ENCODE results near the gene NHERF1.

The NHERF1 gene

GRCh38 chr17:74750327-74751069 lies 2.1 kb downstream of the NHERF1 start:
- no peak for DNase-seq

- no peak for DNase-seq
Measured at GRCh38 chr17:74752415-74752814, 4.0 kb downstream of the NHERF1 start.

GRCh38 chr17:74752822-74753401 lies 4.5 kb downstream of the NHERF1 start:
- DNase-seq: no peak

- no peak for DNase-seq
Measured at GRCh38 chr17:74754832-74755231, 6.4 kb downstream of the NHERF1 start.

GRCh38 chr17:74755533-74755932 lies 7.1 kb downstream of the NHERF1 start:
- DNase-seq: no peak

GRCh38 chr17:74756891-74757290 lies 8.5 kb downstream of the NHERF1 start:
- DNase-seq: no peak

GRCh38 chr17:74757502-74757901 lies 9.1 kb downstream of the NHERF1 start:
- DNase-seq: peak in 1 of 2 experiments; percentile 44

GRCh38 chr17:74757931-74758847 lies 9.8 kb downstream of the NHERF1 start:
- DNase-seq: peak; percentile 28 to 74

GRCh38 chr17:74758848-74759168 lies 10.4 kb downstream of the NHERF1 start:
- no peak for DNase-seq

- DNase-seq: no peak
Measured at GRCh38 chr17:74759243-74759801, 10.9 kb downstream of the NHERF1 start.

GRCh38 chr17:74759941-74760340 lies 11.5 kb downstream of the NHERF1 start:
- no peak for DNase-seq

GRCh38 chr17:74760404-74761105 lies 12.1 kb downstream of the NHERF1 start:
- peak in 1 of 2 experiments; percentile 40 for DNase-seq

GRCh38 chr17:74761419-74761818 lies 13.0 kb downstream of the NHERF1 start:
- no peak for DNase-seq

- DNase-seq: no peak
Measured at GRCh38 chr17:74761931-74762330, 13.5 kb downstream of the NHERF1 start.

GRCh38 chr17:74763565-74764387 lies 15.3 kb downstream of the NHERF1 start:
- no peak for DNase-seq

GRCh38 chr17:74764751-74765286 lies 16.4 kb downstream of the NHERF1 start:
- DNase-seq: no peak

GRCh38 chr17:74766413-74766812 lies 18.0 kb downstream of the NHERF1 start:
- DNase-seq: no peak

- no peak for DNase-seq
Measured at GRCh38 chr17:74767111-74767516, 18.7 kb downstream of the NHERF1 start.

GRCh38 chr17:74768069-74768762 lies 19.8 kb downstream of the NHERF1 start:
- no peak for DNase-seq

- no peak for DNase-seq
Measured at GRCh38 chr17:74768763-74769114, 20.3 kb downstream of the NHERF1 start.

- DNase-seq: no peak
Measured at GRCh38 chr17:74769266-74769855, 20.9 kb downstream of the NHERF1 start.
